Femur (tissue), 1 donor: ENCODE measurements around the gene GFY.

Experiments used
- DNase-seq: peaks from one replicate; pipeline ENCODE4 v3.0.0-alpha.2; 2017

Gene GFY

DNA sequence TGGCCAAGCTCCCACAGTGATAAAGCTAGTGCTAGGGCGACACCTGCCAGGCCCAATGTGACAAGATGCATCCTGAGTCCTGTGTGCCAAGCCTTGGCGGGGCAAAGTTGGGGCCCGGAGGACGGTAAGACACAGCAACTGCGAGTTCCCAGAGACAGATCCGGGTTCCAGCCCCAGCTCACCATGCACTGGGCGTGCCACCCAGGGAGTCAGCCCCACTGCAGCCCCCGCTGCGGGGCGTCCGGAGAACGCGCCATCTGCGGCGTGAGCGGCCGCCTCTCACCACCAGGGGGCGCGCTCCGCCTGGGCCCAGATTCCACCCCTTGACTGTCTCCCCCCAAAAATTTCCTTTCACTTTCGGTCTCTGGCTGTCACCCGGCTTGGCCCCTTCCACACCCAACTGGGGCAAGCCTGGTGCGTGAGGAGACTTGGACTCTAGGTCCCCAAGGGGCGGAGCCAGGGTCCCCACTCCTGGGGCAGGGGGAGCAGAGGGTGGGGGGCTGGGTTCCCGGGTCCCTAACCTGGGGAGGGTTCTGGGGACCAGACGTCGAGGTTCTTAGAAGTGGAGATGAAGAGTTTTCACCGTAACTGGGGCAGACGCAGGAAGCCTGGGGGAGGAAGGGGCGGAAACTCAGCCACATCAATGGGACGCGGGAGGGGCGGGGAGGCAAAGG lies 48.8 kb downstream of the GFY start, which contains the start of gene FLT3LG:
Gene FLT3LG, plus strand, starts transcription at position 348 of the 674 bp plus-strand sequence. CDS start 425 bp downstream, outside the sequence.
- DNase-seq, result peak; percentile 87

DNA sequence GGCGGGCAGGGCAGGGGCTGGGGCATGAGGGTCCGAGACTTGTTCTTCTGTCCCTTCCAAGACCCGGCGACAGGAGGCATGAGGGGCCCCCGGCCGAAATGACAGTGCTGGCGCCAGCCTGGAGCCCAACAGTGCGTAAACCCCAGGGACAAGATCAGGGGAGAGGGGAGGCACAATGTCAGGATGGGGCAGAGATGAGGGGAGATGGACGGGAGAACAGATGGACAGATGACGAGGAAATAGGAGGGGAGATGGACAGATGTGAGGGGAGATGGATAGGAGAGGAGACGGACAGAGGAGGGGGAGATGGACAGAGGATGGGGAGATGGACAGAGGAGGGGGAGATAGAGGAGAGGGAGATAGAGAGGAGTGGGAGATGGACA lies 49.3 kb downstream of the GFY start:
- no peak for DNase-seq

DNA sequence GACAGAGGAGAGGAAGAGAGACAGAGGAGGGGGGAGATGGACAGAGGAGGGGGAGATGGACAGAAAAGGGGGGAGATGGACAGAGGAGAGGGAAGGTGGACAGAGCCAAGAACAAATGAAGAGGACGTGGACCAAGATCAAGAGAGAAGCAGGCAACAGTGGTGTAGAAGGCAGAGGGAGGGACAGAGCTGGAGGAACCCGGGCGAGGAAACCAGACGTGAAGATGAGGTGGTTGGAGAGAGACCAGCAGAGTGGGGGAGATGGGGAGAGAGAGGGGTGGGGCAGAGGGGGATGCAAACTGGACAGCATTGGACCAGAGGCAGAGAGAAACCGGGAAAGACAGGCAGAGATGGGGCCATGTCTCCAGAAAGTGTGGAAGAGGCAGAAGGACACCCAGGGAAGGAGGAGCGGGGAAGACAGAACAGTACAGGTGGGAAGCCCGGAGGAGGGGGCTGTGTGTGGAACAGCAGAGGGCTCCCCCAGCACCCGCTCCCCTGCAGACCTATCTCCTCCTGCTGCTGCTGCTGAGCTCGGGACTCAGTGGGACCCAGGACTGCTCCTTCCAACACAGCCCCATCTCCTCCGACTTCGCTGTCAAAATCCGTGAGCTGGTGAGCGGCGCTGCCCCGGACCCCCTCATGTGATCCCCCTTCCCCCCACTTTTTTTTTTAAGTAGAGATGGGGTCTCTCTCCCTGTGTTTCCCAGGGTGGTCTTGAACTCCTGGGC lies 50.2 kb downstream of the GFY start:
- DNase-seq, result no peak

DNA sequence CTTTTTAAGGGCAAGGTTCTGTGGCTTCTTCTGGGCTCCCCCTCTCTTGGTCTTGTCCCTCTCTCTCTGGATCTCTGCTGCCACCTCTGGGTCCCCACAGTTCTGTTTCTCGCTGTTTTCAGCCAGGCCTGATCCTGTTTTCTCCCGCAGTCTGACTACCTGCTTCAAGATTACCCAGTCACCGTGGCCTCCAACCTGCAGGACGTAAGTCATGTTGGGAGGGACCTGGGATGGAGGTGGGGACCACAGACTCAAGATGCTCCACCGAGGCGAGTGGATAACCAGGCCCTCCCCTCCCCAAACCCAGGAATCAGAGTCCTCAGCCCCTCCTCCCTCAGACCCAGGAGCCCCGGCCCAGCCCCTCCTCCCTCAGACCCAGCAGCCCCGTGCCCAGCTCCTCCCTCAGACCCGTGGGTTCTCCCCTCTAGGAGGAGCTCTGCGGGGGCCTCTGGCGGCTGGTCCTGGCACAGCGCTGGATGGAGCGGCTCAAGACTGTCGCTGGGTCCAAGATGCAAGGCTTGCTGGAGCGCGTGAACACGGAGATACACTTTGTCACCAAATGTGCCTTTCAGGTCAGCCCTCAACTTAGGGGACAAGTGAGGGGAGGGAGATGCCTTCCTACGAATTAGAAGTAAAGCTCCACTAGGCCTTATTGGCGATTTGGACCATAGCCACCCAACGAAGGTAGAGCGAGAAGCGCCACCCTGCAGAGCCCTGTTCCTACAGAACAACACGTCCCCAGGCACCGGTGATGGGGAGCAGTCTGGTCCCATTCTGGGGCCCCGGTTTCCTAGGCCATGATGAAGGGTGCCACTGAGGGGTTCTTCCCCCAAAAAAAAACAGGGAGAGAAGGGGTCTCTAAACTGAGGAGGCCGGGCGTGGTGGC lies 51.0 kb downstream of the GFY start:
- no peak for DNase-seq
